Astrocyte (in vitro differentiated cells and primary cell): ENCODE results near the gene CDC25B. TPM values are rescaled to one million over a fixed set of nuclear protein-coding genes. Genes with fewer than 3 reads are reported as not detected.

Experiments used
- DNase-seq: peaks from one replicate; pipeline ENCODE4 v3.0.0-alpha.2; 2010; ENCODE audit warnings: low read depth
- FAIRE-seq: peaks from 2 replicates; lab custom pipeline; 2011; peaks lifted over from hg19 to GRCh38; lab: Jason Lieb, UNC
- H2AFZ ChIP-seq: 2 replicates; pipeline ENCODE4 v1.6.0; 2012; ENCODE audit warnings: low read depth, low read length, inconsistent platforms
- H3K27ac ChIP-seq: 2 replicates; pipeline ENCODE4 v1.5.1; 2011; ENCODE audit warnings: low read depth, low read length, inconsistent platforms
- H3K27me3 ChIP-seq: 2 replicates; pipeline ENCODE4 v1.6.0; 2011; ENCODE audit warnings: low read length, inconsistent platforms; ENCODE audit not compliant: insufficient read depth
- H3K36me3 ChIP-seq: 2 replicates; pipeline ENCODE4 v1.5.1; 2011; ENCODE audit warnings: low read length, inconsistent platforms; ENCODE audit not compliant: insufficient read depth
- H3K4me1 ChIP-seq: 2 replicates; pipeline ENCODE4 v1.5.1; 2011; ENCODE audit warnings: low read length, inconsistent platforms; ENCODE audit not compliant: insufficient read depth
- H3K4me2 ChIP-seq: 2 replicates; pipeline ENCODE4 v1.6.0; 2012; ENCODE audit warnings: low read length, inconsistent platforms
- H3K4me3 ChIP-seq: 2 replicates; pipeline ENCODE4 v1.5.1; 2011; ENCODE audit warnings: low read depth, mild to moderate bottlenecking, low read length, inconsistent platforms; ENCODE audit not compliant: insufficient read depth
- H3K79me2 ChIP-seq: 2 replicates; pipeline ENCODE4 v1.6.0; 2012; ENCODE audit warnings: mild to moderate bottlenecking, low read length, inconsistent platforms; ENCODE audit not compliant: insufficient read depth
- H3K9ac ChIP-seq: 2 replicates; pipeline ENCODE4 v1.6.0; 2012; ENCODE audit warnings: mild to moderate bottlenecking, low read length, inconsistent platforms
- H3K9me3 ChIP-seq: 2 replicates; pipeline ENCODE4 v1.5.1; 2012; ENCODE audit warnings: low read depth, mild to moderate bottlenecking, low read length, inconsistent platforms; ENCODE audit not compliant: insufficient read depth
- H4K20me1 ChIP-seq: 2 replicates; pipeline ENCODE4 v1.6.0; 2012; ENCODE audit warnings: low read length, inconsistent platforms; ENCODE audit not compliant: insufficient read depth
- H3K27ac Mint-ChIP-seq: one replicate; pipeline ENCODE4 v1.8.0; 2021; ENCODE audit warnings: mild to moderate bottlenecking, mixed read lengths; ENCODE audit not compliant: unreplicated experiment
- H3K27me3 Mint-ChIP-seq: one replicate; pipeline ENCODE4 v1.8.0; 2021; ENCODE audit warnings: low read depth, mixed read lengths; ENCODE audit not compliant: unreplicated experiment
- H3K36me3 Mint-ChIP-seq: one replicate; pipeline ENCODE4 v1.8.0; 2021; ENCODE audit warnings: low read depth, mixed read lengths; ENCODE audit not compliant: unreplicated experiment
- H3K4me1 Mint-ChIP-seq: one replicate; pipeline ENCODE4 v1.8.0; 2021; ENCODE audit warnings: low read depth, mixed read lengths; ENCODE audit not compliant: unreplicated experiment
- H3K4me3 Mint-ChIP-seq: one replicate; pipeline ENCODE4 v1.8.0; 2021; ENCODE audit warnings: mild to moderate bottlenecking, moderate library complexity, mixed read lengths; ENCODE audit not compliant: unreplicated experiment
- H3K9me3 Mint-ChIP-seq: one replicate; pipeline ENCODE4 v1.8.0; 2021; ENCODE audit warnings: mild to moderate bottlenecking, mixed read lengths; ENCODE audit not compliant: unreplicated experiment
- EZH2 ChIP-seq: IDR thresholded peaks from 2 replicates; pipeline ENCODE4 v1.6.1; 2012; ENCODE audit warnings: mild to moderate bottlenecking, low read length, inconsistent platforms; ENCODE audit not compliant: insufficient read depth
- total RNA-seq: library from RNA; stranded (reverse); gene quantifications from 2 replicates; pipeline ENCODE4 v1.2.1, GENCODE V29; 2021
- TF ChIP-seq, protein P1 (sequence below): IDR thresholded peaks from 2 replicates; pipeline ENCODE4 v1.5.1; 2011; ENCODE audit warnings: low read depth, mild to moderate bottlenecking, inconsistent platforms, low read length, moderate library complexity; ENCODE audit not compliant: insufficient read depth

CDC25B gene
- total RNA-seq, 1 donor from 2014 or later = 8.5 TPM

DNA sequence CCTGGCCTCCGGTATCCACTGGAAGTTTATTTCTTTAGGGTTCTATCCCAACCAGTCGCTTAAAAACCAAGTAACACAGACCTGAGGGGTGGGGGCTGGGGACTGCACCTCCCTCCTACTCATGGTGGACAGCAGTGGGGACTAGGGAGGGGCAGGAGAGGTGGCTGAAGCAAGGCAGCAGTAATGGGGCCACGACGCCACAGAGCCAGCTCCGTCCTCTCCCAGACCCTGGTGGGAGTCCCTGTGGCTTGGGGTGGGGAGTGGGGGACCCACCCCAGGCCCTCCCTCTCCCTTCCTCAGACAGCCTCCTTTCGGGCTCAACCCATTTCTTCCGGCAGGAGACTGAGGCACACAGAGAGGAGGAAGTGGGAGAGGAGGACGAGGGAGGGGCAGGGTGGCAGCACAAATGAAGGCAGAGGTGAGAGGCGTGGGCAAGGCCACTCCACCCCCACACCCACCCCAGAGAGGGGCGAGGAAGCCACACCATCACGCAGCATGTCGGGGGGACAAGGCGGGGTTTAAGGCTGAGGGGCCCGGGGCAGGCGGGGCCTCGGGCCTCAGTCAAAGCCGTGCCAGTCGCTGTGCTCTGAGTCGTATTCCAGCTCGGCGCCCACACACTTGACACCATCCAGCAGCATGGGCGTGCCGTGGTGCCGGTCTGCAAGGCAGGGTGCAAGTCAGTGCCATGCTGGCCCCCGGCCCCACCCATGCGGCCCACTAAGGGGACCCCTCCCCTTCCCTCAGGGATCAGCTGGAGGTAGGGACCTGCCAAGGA is 42.4 kb upstream of the CDC25B start:
- H3K4me1 Mint-ChIP-seq = no peaks in the 10 kb centered on the region
- H3K36me3 ChIP-seq = no peaks in the 10 kb centered on the region
- H4K20me1 ChIP-seq = peaks cover 20% of the 10 kb centered on the region
- peaks cover 5% of the 10 kb centered on the region for H3K4me1 ChIP-seq
- FAIRE-seq (no peak), DNase-seq (no peak)
- no peak for TF ChIP-seq EZH2
- TF ChIP-seq, protein P1, sequence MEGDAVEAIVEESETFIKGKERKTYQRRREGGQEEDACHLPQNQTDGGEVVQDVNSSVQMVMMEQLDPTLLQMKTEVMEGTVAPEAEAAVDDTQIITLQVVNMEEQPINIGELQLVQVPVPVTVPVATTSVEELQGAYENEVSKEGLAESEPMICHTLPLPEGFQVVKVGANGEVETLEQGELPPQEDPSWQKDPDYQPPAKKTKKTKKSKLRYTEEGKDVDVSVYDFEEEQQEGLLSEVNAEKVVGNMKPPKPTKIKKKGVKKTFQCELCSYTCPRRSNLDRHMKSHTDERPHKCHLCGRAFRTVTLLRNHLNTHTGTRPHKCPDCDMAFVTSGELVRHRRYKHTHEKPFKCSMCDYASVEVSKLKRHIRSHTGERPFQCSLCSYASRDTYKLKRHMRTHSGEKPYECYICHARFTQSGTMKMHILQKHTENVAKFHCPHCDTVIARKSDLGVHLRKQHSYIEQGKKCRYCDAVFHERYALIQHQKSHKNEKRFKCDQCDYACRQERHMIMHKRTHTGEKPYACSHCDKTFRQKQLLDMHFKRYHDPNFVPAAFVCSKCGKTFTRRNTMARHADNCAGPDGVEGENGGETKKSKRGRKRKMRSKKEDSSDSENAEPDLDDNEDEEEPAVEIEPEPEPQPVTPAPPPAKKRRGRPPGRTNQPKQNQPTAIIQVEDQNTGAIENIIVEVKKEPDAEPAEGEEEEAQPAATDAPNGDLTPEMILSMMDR = no peak
- H3K79me2 ChIP-seq = no peaks in the 10 kb centered on the region
- H3K9ac ChIP-seq = no peak overlapping the region
- H3K27ac Mint-ChIP-seq = no peak overlapping the region
- no peak overlapping the region for H2AFZ ChIP-seq
- peaks cover 13% of the 10 kb centered on the region for H3K27me3 ChIP-seq
- H3K27me3 Mint-ChIP-seq = peaks cover 26% of the 10 kb centered on the region
- no peaks in the 10 kb centered on the region for H3K9me3 ChIP-seq
- H3K4me3 Mint-ChIP-seq = no peak overlapping the region
- H3K4me2 ChIP-seq = no peak overlapping the region
- H3K36me3 Mint-ChIP-seq = peaks cover 11% of the 10 kb centered on the region
- no peak overlapping the region for H3K27ac ChIP-seq
- H3K4me3 ChIP-seq = no peak overlapping the region
- H3K9me3 Mint-ChIP-seq = peaks cover 4% of the 10 kb centered on the region

DNA sequence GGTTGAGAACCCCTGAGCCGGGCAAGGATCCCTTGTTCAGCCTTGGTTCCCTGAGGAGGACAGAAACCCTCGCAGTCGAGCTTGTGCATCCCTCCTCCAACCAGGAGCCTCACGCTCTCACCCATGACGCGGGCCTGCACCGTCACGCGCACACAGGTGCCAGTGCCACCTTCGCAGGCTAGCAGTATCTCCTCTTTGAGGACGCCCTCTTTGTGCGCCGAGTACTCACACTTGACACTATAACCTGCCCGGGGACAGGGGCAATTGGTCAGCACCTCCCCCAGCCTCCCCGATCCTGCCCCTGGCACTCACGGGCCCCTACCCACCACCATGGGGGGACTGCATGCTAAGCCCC is 41.9 kb upstream of the CDC25B start:
- Histone ChIP-seq H3K27me3 (peaks cover 13% of the 10 kb centered on the region), H3K4me1 (peaks cover 5% of the 10 kb centered on the region), H3K4me3 (no peak overlapping the region), H3K4me2 (no peak overlapping the region), H3K36me3 (no peaks in the 10 kb centered on the region), H3K79me2 (no peaks in the 10 kb centered on the region), H3K27ac (no peak overlapping the region), H2AFZ (no peak overlapping the region), H4K20me1 (peaks cover 20% of the 10 kb centered on the region), H3K9ac (no peak overlapping the region), H3K9me3 (no peaks in the 10 kb centered on the region)
- H3K27ac Mint-ChIP-seq = no peak overlapping the region
- DNase-seq (no peak), FAIRE-seq (no peak)
- TF ChIP-seq, protein P1 = no peak
- no peak for TF ChIP-seq EZH2
- H3K4me3 Mint-ChIP-seq = no peak overlapping the region
- H3K27me3 Mint-ChIP-seq = peaks cover 20% of the 10 kb centered on the region
- H3K4me1 Mint-ChIP-seq = no peaks in the 10 kb centered on the region
- H3K9me3 Mint-ChIP-seq = peaks cover 4% of the 10 kb centered on the region
- H3K36me3 Mint-ChIP-seq = peaks cover 11% of the 10 kb centered on the region

DNA sequence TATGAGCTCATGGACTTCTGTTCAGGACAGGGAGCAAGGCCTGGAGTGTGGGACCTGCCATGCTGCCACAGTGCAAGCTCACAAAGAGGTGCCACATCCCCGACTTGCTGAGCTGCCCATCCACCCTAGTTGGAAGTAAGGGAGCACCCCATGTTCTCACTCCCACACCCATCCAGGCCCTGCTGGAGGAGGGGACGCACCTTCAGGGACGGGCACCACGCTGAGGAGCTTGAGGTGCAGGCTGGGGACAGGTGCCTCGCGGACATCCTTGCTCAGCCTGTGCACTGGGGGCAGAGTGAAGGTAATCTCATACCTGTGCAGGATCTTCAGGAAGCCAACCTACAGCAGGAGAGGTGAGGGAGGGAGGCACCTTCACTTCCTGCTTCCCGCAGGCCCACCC is 40.8 kb upstream of the CDC25B start:
- H3K36me3 Mint-ChIP-seq = peaks cover 11% of the 10 kb centered on the region
- H3K9me3 Mint-ChIP-seq = peaks cover 4% of the 10 kb centered on the region
- Histone ChIP-seq H3K79me2 (peaks cover 8% of the 10 kb centered on the region), H3K9me3 (no peaks in the 10 kb centered on the region), H2AFZ (no peak overlapping the region), H3K27me3 (peaks cover 12% of the 10 kb centered on the region), H3K9ac (no peak overlapping the region), H3K4me3 (no peak overlapping the region), H3K27ac (no peak overlapping the region), H3K36me3 (no peaks in the 10 kb centered on the region), H3K4me1 (peaks cover 2% of the 10 kb centered on the region), H3K4me2 (no peak overlapping the region), H4K20me1 (peaks cover 20% of the 10 kb centered on the region)
- FAIRE-seq (no peak), DNase-seq (no peak)
- H3K27ac Mint-ChIP-seq = no peak overlapping the region
- H3K4me3 Mint-ChIP-seq = no peak overlapping the region
- no peaks in the 10 kb centered on the region for H3K4me1 Mint-ChIP-seq
- no peak for TF ChIP-seq EZH2
- TF ChIP-seq, protein P1 = no peak
- peaks cover 17% of the 10 kb centered on the region for H3K27me3 Mint-ChIP-seq
